Measurements from ENCODE around the gene ZNF782. TPM values are rescaled to one million over a fixed set of nuclear protein-coding genes. Genes with fewer than 3 reads are reported as not detected.

The ZNF782 gene
- total RNA-seq, 4 donors from 2014 or later, result 5.8 to 13.6 (median 6.7) TPM

DNA sequence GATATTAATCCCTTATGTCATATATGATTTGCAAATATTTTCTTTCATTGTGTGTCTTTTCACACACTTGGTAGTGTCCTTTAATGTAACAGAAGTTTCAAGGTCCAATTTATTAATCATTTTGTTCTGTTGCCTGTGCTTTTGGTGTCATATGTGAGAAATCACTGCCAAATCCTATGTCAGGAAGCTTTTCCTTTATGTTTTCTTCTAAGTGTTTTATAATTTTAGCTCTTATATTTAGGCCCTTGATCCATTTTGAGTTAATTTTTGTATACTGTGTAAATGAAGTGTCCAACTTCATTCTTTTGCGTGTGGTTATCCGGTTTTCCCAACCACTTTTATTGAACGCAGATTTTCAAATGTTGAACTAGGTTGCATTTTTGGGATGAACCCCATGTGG, 70.3 kb downstream of the ZNF782 start:
- ATAC-seq (ENCODE audit: low FRiP score) (no peak), DNase-seq (ENCODE audit: low spot score) (no peak)
- TF ChIP-seq, protein P1, sequence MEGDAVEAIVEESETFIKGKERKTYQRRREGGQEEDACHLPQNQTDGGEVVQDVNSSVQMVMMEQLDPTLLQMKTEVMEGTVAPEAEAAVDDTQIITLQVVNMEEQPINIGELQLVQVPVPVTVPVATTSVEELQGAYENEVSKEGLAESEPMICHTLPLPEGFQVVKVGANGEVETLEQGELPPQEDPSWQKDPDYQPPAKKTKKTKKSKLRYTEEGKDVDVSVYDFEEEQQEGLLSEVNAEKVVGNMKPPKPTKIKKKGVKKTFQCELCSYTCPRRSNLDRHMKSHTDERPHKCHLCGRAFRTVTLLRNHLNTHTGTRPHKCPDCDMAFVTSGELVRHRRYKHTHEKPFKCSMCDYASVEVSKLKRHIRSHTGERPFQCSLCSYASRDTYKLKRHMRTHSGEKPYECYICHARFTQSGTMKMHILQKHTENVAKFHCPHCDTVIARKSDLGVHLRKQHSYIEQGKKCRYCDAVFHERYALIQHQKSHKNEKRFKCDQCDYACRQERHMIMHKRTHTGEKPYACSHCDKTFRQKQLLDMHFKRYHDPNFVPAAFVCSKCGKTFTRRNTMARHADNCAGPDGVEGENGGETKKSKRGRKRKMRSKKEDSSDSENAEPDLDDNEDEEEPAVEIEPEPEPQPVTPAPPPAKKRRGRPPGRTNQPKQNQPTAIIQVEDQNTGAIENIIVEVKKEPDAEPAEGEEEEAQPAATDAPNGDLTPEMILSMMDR (IDR thresholded peaks at IDR 0.05), result no peak

DNA sequence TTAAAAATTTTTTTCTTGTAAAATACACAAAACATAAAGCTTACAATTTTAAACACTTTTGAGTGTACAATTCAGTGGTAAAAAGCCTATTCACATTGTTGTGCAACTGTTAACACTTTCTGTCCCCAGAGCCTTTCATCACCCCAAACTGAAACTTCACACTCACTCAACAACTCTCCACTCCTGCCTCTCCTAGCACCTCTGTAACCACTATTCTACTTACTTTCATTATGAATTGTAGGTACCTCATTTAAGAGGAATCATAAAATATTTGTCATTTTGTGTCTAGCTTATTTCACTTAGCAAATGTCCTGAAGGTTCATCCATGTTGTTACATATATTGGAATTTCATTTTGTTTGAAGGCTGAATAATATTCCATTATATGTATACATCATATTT, 72.1 kb downstream of the ZNF782 start:
- ATAC-seq (ENCODE audit: low FRiP score) (no peak), DNase-seq (ENCODE audit: low spot score) (no peak)
- TF ChIP-seq, protein P1 (IDR thresholded peaks at IDR 0.05), result no peak

DNA sequence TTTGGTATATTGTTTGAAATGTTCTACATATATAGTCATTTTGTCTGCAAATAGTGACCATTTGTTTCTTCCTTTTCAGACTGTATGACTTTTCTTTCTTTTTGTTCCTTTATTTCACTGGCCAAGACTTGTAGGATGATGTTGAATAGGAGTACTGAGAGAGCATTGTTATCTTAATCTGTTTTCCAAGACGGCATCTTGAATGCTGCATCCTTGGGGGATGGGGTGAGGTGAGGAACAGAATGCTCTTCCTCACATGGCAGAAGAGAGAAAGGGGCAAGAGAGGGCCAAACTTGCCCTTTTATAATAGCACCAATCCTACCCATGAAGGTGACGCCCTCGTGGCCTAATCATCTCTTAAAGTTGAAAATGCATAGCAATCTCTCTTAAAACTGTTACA, 72.8 kb downstream of the ZNF782 start:
- TF ChIP-seq, protein P1 (IDR thresholded peaks at IDR 0.05), result no peak
- DNase-seq (ENCODE audit: low spot score) (no peak), ATAC-seq (ENCODE audit: low FRiP score) (no peak)

DNA sequence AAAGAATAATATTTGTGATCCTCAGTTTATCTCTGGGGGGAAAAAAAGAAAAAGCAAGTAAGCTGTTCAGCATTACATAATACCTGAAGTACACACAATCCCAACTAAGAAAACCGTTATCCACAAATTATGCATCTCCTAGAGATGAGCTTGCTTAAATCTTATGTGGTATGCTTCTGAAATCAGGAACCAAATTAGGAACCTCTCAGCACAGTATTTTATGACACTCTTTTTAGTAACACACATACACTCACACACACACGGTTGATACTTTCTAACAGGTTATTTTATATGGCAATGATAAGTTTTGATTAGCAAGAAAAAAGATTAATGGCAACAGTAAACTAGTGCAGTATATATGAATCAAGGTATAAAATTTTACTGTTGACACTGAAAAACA, 75.2 kb downstream of the ZNF782 start:
- ATAC-seq (ENCODE audit: low FRiP score) (no peak), DNase-seq (ENCODE audit: low spot score) (no peak)
- TF ChIP-seq, protein P1 (IDR thresholded peaks at IDR 0.05), result no peak

DNA sequence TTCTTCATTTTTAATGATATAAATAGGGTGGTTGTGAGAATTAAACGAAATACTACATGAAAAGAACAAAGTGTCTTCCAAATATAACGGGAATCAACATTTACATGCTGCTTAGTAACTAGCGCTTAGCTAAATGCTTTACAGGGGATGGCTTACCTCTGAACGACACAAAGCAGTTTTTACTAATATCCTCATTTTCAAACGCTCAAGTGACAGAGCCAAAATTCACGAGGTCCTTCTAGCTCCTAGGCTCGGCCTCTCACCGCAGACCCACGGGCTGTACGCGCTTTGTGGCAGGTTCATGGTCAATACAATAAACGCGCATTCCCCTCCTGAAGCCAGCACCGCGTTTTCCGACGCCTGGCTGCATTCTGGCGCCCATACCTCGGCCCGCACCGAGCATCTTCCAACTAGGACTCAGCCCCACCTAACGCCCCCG, 76.9 kb downstream of the ZNF782 start:
- TF ChIP-seq, protein P1 (IDR thresholded peaks at IDR 0.05), result no peak
- no peak for ATAC-seq (ENCODE audit: low FRiP score)
- DNase-seq (ENCODE audit: low spot score), result no peak

DNA sequence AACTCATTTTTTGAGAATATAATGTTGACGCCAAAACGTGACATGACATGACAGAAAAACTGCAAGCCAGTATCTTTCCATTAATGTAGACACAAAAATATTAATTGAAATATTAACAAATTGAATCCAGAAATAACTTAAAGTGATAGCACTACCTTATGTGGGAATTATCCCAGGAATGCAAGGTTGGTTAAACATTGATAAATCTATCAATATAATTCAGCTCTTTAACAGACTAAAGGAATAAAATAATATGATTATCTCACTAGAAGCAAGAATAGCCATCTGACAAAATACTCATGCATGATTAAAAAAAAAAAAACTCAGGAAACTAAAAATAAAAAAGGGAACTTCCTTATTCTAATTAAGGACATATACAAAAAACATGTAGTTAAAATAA, 83.2 kb downstream of the ZNF782 start:
- TF ChIP-seq, protein P1 (IDR thresholded peaks at IDR 0.05), result no peak
- no peak for DNase-seq (ENCODE audit: low spot score)
- no peak for ATAC-seq (ENCODE audit: low FRiP score)

DNA sequence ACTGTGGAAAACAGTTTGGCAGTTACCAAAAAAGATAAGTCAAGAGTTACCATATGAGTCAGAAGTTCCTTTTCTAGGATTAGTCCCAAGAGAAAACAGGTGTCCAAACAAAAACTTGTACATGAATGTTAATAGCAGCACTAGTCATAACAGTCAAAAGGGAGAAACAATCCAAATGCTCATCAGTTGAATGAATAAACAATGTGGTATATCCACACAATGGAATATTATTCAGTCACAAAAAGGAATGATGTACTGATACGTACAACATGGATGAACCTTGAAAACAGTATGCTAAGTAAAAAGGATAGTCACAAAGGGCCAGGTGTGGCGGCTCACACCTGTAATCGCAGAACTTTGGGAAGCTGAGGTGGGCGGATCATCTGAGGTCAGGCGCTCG, 84.3 kb downstream of the ZNF782 start:
- ATAC-seq (ENCODE audit: low FRiP score), result no peak
- TF ChIP-seq, protein P1 (IDR thresholded peaks at IDR 0.05), result no peak
- DNase-seq (ENCODE audit: low spot score), result no peak

Other genes starting within 250 kb of the ZNF782 start
- 10 to 100 TPM; 14.4 to 40.5 (median 21.5) TPM for gene CDC14B, start 234.7 kb downstream of the ZNF782 start, total RNA-seq
- 10 to 100 TPM; 16.2 to 31.3 (median 28.0) TPM for gene PRXL2C, start 199.2 kb downstream of the ZNF782 start, total RNA-seq
- 10 to 100 TPM in 2 of 4 donors, 1 to 10 TPM in 2; 5.2 to 14.2 (median 10.4) TPM for gene ZNF510, start 76.4 kb downstream of the ZNF782 start, total RNA-seq
- not detected for gene NUTM2G, start 74.3 kb upstream of the ZNF782 start, total RNA-seq
- under 1 TPM in 2 of 4 donors, not detected in 2; 0.28 to 0.84 TPM for gene CTSV, start 184.6 kb upstream of the ZNF782 start, total RNA-seq